DMS53 treated with DMSO at 0.1 percent for 48 hours (cell line): ENCODE measurements around the gene INPP1.
A peak's percentile ranks its signal among the peaks of the same experiment; 100 is the strongest.

Experiments used
- DNase-seq: peaks from one replicate; lab custom pipeline; 2025; ENCODE audit not compliant: unreplicated experiment; lab: John Stamatoyannopoulos, UW

The INPP1 gene

GRCh38 chr2:190360561-190360960, 17.2 kb downstream of the INPP1 start:
- DNase-seq = no peak

GRCh38 chr2:190360965-190361364, 17.6 kb downstream of the INPP1 start:
- no peak for DNase-seq

- DNase-seq = no peak
Measured at GRCh38 chr2:190361572-190361971, 18.2 kb downstream of the INPP1 start.

- no peak for DNase-seq
Measured at GRCh38 chr2:190362894-190363293, 19.5 kb downstream of the INPP1 start.

- DNase-seq = no peak
Measured at GRCh38 chr2:190365499-190366204, 22.3 kb downstream of the INPP1 start.

GRCh38 chr2:190366248-190366753, 22.9 kb downstream of the INPP1 start:
- DNase-seq = no peak

- no peak for DNase-seq
Measured at GRCh38 chr2:190367091-190367490, 23.7 kb downstream of the INPP1 start.

GRCh38 chr2:190369635-190370034, 26.2 kb downstream of the INPP1 start:
- DNase-seq = no peak

- DNase-seq = no peak
Measured at GRCh38 chr2:190376083-190376482, 32.7 kb downstream of the INPP1 start.

- DNase-seq = no peak
Measured at GRCh38 chr2:190376591-190377245, 33.3 kb downstream of the INPP1 start.

- DNase-seq = no peak
Measured at GRCh38 chr2:190378880-190379237, 35.5 kb downstream of the INPP1 start.

GRCh38 chr2:190379249-190379964, 36.0 kb downstream of the INPP1 start:
- DNase-seq = peak; percentile 60

- DNase-seq = no peak
Measured at GRCh38 chr2:190380962-190381412, 37.6 kb downstream of the INPP1 start.

GRCh38 chr2:190382851-190383250, 39.5 kb downstream of the INPP1 start:
- DNase-seq = peak; percentile 59

GRCh38 chr2:190387422-190387821, 44.0 kb downstream of the INPP1 start:
- no peak for DNase-seq

GRCh38 chr2:190396271-190396670, 52.9 kb downstream of the INPP1 start:
- DNase-seq = no peak

- DNase-seq = no peak
Measured at GRCh38 chr2:190402986-190403603, 59.7 kb downstream of the INPP1 start.

GRCh38 chr2:190404487-190404886, 61.1 kb downstream of the INPP1 start:
- DNase-seq = no peak

- DNase-seq = no peak
Measured at GRCh38 chr2:190405070-190405469, 61.7 kb downstream of the INPP1 start.

GRCh38 chr2:190405995-190406394, 62.6 kb downstream of the INPP1 start:
- no peak for DNase-seq

GRCh38 chr2:190406805-190407204, 63.4 kb downstream of the INPP1 start:
- no peak for DNase-seq
